Glomerular endothelial cell (primary cell): ENCODE measurements around the gene CACNG5. TPM values are rescaled to one million over a fixed set of nuclear protein-coding genes. Genes with fewer than 3 reads are reported as not detected.

Source experiments
- DNase-seq: peaks from one replicate; pipeline ENCODE4 v3.0.0-alpha.2; 2011; ENCODE audit warnings: low read depth, low spot score; ENCODE audit errors: extremely low read depth
- total RNA-seq: library from RNA; depleted of rRNA; stranded (reverse); fragments of >200 nt; gene quantifications from 2 replicates; pipeline ENCODE4 v1.2.3, GENCODE V29; 2015

The CACNG5 gene
- total RNA-seq, 1 donor from 2014 or later: not detected

DNA sequence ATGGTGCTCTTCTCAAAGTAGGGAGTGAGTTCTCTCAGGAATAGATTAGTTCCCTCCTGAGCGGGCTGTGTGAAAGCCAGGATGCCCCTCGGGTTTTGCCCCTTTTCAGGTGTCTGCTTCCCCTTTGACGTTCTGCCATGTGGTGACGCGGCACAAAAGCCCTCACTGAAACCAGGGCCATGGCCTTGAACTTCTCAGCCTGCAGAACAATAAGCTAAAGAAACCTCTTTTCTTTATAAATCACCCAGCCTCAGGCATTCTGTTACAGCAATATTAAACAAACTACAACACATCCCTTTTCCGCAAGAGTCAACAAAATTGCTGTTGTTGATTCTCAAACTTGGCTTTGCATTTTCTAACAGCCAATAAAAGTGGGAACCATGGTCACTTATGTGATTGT lies 15.5 kb upstream of the CACNG5 start:
- DNase-seq: no peak

GRCh38 chr17:66822009-66822408 lies 12.9 kb upstream of the CACNG5 start:
- no peak for DNase-seq

- no peak for DNase-seq
Observed at GRCh38 chr17:66826856-66827255, 8.1 kb upstream of the CACNG5 start.

DNA sequence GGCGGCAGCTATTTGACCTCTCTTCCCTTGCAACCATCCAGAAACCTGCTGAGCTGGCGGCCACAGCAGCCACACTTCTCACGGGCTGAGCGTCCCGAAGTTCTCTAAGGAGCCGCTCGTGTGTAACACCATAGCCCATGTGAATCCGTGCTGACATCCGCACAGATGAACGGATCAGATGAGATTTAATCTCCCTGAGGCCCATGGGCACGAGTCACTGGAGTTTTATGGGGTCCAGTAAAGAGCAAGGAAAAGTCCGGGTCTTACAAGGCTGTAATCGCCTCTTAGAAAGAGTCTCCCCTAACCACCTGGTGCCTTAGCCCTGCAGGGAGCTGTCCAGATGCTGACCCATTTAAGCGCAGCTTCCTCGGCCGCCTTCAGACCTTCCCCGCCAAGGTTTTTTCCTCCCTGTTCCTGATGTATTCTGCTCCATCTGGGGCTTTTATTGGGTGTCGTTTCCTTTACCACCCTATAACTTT lies 5.5 kb upstream of the CACNG5 start:
- peak; percentile 36 for DNase-seq

- no peak for DNase-seq
Observed at GRCh38 chr17:66829883-66830282, 5.0 kb upstream of the CACNG5 start.

DNA sequence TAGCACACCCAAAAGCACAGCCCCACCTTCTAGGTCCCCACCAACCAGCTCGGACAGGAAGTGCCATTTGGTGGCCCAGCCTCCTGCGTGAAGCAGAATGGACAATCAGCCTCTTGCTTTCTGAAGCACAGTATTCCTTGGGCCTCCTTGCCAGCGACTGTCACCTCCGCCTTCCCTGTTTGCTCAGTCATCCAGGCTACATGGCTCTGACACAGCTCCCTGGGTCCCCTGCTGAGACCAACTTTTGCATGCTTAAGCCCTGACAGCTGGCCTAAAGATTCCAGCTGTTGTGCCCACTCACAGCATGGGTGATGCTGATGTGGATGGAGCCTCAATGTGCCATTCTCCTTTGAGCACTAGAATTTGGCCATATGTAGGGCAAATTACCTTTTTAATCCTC lies 4.5 kb upstream of the CACNG5 start:
- no peak for DNase-seq

GRCh38 chr17:66831383-66832210 lies 3.3 kb upstream of the CACNG5 start:
- no peak for DNase-seq

DNA sequence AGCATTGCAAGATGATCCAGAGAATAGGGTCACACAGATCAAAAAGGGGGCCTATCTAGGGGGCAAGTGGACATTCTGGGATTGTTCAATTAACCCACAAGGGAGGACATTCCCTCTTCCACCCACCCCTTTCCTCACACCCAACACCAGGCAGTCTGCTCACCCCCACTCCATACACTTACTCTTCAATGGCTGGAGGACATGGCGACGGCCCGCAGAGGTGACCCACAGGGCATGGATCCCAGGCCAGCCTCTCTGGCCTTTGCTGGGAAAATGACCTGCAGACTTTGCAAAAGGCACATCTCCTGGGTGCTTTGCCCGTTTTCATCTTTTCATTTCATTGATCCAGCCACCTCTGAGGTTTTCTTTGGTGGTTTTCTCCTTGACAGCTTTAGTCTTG lies 1.7 kb upstream of the CACNG5 start:
- DNase-seq: no peak

GRCh38 chr17:66834426-66834918 lies 445 bp upstream of the CACNG5 start:
- DNase-seq: no peak

GRCh38 chr17:66835476-66835875 lies 559 bp downstream of the CACNG5 start:
- no peak for DNase-seq

- no peak for DNase-seq
Observed at GRCh38 chr17:66836063-66837005, 1.4 kb downstream of the CACNG5 start.

DNA sequence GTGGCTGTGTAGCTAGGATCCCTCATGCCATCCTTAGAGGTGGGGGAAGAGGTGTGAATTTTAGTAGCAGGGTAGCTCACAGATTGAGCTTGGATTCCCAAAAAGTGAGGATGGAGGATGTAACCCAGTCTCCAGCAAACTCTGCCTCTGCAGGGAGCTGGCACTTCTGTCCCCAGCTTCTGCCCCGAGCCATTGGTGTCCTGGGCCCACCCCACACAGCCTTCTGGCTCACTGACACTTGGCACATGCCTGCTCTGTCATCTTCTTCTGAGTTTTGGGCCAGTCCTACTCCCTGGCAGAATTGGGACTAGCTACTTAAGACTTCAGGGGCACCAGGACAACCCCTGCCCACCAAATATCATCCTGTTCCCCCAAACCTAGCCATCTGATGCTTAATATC lies 2.3 kb downstream of the CACNG5 start:
- DNase-seq: no peak

DNA sequence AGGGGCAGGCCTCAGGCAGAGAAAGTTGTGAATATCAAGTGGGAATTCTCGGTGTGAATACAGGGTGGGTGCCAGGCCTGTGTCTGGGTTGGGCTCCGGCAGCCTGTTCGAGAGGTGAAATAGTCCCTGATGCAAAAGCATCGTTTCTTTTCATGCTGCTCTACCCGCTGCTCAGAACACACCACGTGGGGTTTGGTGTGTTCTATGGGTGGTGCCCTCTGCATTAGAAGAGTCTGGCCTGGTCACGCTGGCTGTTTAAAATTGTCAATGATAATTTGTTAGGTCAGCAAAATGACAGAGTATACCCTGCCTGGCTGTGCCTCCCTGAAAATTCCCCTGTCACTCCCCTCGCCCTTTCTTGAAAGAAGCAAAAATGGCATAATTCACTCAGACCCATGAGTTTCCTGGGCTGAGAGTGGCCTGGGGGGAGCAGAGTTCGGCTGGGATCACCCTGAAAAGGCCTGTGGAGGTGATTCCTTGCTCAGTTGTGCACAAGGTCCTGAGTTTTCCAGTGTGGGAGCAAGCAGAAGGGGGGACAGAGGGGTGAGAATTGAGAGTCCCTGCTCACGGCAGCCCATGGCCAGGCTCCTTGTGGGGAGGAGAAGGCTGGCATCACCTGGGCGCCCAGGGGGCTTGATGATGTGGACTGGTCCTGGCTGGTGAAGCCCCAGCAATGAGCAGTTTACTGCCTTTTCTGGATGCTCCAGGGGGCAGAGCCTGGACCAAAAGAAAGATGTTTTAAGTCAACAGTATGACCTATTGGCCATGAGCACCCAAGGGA lies 3.2 kb downstream of the CACNG5 start:
- DNase-seq: no peak

DNA sequence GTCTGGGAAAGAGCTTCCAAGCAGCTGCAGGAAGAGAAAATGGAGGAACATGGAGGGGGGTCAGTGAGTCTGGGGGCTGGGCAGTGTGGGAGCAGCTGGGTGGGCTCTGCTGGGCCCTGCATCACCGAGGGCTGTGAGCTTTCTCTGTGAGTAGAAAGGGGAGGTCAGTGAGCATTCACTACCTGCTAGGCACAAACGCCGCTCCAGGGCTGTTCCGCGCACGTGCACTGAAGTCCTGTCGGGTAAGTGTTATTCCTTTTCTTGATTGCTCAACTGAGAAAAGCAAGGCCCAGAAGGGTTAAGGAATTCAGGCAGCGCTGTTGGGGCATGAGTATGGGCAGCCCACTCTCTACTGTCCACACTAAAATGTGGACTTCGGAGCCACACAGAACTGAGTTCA lies 4.7 kb downstream of the CACNG5 start:
- DNase-seq: no peak

GRCh38 chr17:66840061-66840460 lies 5.1 kb downstream of the CACNG5 start:
- DNase-seq: no peak

DNA sequence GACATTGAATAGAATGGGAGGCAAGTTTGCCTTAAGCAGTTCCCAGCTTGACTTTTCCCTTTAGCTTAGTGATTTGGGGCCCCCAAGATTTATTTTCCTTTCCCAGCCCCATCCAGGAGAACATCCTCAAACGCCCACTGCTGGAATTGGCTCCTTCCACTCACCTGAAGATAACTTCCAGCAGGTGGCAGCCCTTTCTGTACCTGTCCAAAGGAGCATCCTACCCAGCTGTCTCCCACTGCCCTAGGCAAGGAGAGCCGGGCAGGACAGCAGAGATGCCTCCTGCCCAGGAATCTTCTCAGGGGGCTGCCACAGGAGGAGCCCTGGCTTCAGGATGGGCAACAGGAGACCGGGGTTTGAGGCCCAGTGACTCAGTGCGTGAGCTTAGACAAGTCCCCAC lies 6.4 kb downstream of the CACNG5 start:
- DNase-seq: no peak

DNA sequence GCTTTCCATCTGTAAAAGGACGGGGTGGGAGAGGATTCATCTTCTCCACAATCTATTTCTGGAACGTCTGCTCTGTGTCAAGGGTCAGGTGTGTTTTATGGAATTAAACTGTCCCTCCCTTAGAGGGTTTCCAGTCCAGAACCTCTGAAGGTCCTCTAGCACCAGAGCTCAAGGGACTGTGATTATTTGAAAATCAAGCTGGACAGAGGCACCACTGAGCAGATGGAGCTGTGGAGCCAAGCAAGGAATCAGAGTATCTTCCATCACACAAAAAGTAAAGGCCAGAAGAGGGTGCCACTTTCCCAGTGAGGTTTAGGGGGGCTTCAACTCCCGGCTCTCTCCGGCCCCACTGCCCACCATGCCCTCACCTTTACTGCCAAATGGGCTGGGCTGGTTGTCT lies 6.8 kb downstream of the CACNG5 start:
- DNase-seq: no peak

DNA sequence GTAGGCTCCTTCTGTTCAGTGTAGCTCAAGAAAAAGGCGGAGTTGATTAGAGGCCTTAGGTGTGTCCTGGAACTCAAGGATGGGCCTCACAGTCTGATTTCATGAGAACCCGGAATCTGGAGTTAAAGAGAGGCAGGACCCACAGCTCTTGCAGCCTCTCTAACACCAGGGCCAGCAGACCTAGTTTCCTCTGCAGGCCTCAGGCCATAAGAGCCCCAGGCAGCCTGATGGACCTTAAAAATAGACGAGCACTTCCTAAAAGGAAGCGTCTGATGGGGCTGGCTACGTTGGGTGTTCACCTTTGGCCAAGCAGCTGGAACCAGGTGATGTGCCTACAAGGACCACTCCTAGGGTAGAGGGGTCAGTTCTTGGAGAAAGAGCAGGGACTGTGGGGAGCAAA lies 7.6 kb downstream of the CACNG5 start:
- DNase-seq: no peak

- no peak for DNase-seq
Observed at GRCh38 chr17:66842959-66843358, 8.0 kb downstream of the CACNG5 start.

DNA sequence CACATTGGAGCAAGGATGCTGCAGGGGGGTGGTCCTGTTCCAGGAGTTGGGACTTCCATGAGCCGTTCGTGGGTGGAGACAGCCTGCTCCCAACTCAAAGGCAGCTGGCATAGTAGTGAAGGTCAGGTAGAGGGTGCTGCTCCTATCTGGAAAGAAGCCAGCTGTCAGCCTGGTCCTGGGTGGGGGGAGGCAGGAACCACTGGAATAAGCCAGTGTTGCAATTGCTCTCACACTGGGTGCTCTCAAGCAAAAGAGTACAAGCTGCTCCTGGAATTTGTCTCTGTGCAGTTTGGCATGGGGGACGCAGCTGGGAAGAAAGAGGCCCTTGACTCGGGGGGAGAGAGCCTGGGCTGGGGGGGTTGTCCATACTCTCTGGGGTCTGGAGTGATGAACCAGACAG lies 8.7 kb downstream of the CACNG5 start:
- no peak for DNase-seq

GRCh38 chr17:66847704-66848103 lies 12.8 kb downstream of the CACNG5 start:
- DNase-seq: no peak
